ENCODE results near the gene TIAM1.
A peak's percentile ranks its signal among the peaks of the same experiment; 100 is the strongest.

TIAM1 gene

DNA sequence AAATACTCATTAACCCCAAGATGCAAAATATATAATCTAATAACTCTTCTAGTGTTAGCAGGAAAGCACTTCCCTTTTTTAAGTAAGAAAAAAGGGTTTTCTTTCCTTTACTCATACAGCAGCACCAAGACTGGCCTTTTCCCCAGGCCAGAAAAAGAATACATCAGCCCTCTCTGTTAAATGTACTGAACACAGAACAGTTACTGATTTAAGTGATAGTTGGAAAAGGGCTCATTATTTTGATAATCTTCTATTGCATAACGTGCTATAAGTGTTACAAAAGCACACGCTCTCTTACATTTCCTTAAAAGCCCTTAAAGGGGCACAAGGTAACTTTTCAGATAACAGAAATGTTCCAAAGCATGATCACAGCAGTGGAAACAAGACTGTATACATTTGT lies 142.9 kb downstream of the TIAM1 start:
- no peak for DNase-seq (ENCODE audit: low spot score)

DNA sequence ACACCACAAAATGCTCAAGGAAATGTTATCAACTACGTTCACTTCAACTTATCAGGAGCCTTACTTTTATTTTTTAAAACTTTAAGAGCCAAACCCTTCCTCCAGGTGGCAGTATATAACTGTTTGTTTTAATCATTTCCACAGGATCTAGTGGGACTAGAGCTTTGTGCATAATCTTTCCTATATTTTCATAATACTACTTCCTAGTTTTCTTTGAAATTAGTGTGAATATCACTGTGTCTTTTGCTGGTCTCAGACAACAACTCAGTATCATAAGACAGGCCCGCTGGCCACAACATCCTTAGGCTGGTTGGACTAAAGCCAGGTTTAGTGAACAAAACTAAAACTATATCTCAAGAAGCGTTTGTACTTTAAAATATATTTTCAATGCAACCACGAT lies 145.5 kb downstream of the TIAM1 start:
- DNase-seq (ENCODE audit: low spot score), result peak; percentile 18

DNA sequence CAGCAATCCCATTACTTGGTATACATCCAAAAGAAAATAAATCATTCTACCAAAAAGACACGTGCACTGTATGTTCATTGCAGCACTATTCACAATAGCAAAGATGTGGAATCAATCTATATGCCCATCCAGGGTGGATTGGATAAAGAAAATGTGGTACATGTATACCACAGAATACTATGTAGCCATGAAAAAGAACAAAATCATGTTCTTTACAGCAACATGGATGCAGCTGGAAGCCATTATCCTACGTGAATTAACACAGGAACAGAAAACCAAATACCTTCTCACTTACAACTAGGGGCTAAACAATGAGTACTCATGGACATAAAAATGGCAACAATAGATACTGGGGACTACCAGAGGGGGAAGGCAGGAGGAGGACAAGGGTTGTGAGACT lies 147.3 kb downstream of the TIAM1 start:
- no peak for DNase-seq (ENCODE audit: low spot score)

DNA sequence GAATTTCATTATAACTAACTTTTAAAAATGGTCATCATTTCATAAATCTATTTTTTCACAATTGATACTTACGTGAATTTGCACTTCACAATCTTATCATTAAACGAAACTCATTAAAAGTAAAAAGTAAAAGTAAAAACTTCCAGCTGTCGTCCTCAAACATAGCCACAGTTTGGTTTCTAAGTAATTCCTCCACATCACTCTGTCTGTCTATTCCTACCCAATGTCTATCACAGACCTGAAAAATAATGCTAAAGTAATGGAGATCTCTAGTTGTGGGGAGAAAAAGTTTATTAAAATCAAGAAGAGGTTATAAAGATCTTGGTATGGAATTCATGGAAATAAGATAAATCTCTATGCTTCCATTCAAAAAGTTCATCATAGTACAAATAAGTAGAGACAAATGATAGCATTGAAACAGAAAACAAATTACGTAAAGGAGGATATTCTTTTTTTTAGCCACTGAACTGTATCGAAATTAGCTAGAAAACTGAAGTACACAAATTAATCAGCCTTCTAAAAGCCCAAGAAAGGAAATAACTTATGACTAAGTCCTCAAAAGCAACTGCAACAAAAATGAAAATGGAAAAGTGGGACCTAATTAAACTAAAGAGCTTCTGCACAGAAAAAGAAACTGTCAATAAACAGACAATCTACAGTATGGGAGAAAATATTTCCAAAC lies 148.6 kb downstream of the TIAM1 start:
- no peak for DNase-seq (ENCODE audit: low spot score)

DNA sequence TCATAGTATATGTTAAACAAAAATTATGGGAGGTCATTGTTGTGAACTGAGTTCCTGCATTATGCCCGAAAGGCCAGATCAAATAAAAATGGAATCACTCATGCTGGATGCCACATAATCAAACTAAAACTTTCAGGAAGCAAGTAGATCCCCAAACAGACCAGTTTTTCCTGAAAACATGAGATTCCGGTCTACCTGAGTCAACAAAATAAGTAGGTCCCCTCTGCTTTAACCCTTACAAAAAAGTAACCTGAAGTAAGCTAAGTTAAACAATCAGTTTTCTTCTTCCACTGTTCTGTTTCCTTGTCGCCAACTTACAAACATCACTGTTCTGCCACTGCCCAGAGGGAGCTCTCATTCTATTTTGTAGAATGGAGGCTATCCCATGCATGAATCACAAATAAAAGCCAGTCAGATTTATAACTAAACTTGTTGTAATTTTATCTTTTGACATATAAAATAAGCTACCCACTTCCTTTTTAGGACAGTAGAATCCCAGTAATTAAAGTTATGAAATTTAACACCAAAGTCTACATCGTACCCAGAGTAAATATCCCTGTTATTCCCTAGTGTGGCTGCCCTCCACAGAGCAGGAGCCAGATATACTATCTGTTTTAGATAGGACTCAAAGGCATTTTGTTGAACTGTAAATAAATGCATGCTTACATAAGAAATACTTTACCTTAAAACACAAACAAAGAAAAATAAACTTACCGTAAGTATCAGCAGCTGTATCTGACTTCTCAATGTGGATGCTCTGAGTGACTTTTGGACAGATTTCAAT lies 149.4 kb downstream of the TIAM1 start:
- no peak for DNase-seq (ENCODE audit: low spot score)

DNA sequence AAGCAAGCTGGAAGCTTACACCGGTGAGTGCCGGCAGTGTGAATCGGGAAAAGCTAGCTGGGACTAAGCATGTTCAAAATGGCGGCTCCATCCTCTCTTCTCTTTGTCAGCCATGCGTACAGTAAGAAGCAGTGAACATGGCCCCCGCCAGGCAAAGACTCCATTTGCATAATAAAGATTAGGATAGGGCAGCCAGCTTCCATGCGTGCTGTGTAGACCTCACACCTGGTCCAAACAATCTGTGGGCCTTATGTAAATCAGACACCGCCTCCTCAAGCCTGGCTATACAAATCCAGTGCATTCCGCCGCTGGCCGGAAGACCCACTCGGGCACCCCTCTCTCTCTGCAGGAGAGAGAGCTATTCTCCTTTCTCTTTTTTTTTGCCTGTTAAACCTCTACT lies 150.3 kb downstream of the TIAM1 start:
- DNase-seq (ENCODE audit: low spot score), result no peak

DNA sequence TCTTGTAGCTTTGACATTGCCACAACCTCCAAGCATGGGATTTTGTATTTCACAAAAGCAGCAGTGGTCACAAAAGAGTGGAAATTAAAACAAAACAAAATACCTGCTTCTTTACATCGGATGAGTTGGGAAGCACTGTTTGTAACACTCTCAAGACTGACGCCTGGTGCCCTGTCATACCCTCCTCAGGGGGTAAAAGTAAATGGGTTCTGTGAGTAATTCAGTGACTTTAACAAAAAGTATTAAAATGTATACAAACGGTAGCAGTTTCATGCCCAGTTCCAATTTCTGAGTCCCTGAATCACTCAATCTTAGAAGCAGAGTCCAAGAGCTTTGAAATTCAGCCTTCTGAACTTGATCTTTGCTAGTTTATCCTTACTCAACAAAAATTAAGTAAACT lies 152.5 kb downstream of the TIAM1 start:
- no peak for DNase-seq (ENCODE audit: low spot score)

DNA sequence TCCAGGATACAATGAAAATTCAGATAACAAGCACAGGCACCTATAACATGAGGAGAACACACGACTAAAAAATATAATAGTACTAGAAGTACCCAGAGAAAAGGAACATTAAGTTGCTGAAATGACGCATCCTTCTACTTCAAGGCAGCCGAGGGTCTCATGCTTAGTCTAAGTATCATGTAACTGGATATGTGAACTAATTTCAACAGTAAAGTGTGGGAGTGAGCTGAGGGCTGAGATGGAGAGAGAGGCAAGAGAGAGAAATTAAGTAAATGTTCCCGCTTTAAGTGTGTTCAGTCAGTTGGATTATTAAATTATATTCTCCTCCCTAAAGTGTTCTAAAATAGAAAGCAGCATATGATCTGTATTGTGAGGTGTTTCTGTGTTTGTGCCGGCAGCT lies 153.5 kb downstream of the TIAM1 start:
- no peak for DNase-seq (ENCODE audit: low spot score)

DNA sequence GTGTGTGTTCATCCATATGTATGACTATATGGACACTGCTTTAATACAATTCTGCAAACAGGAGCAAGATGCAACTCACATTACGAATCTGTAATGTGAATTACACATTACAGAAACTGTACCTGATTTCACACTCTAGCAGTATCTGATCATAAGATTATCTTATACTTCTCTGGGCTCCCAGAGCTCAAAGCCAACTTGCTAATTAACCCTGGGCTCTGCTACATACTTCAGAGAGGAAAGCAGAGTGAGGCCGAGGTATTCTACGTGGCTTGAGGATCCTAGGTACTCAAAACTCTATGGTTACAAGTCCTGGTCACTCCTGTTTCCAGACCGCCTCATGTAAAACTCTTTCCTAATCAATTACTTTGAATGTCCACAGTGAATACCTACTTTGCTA lies 156.6 kb downstream of the TIAM1 start:
- no peak for DNase-seq (ENCODE audit: low spot score)

DNA sequence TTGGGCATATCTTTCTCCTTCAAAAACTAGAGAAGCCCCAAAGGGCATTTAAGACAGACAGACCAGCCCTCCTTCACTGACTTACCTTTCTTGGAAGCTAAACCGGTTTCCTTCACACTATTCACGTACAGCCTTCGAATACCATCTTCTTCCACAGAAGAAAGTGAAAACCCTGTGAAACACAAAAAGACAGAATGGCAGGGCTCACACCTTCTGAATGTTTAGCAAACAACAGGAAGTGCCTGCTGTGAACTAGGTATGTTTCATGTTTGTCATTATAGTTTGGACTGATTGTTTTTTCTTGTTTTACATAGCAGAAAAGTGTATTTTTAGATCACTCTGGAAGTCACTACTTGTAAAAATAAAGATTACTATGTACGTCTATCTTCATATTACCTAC lies 157.1 kb downstream of the TIAM1 start:
- DNase-seq (ENCODE audit: low spot score), result no peak

DNA sequence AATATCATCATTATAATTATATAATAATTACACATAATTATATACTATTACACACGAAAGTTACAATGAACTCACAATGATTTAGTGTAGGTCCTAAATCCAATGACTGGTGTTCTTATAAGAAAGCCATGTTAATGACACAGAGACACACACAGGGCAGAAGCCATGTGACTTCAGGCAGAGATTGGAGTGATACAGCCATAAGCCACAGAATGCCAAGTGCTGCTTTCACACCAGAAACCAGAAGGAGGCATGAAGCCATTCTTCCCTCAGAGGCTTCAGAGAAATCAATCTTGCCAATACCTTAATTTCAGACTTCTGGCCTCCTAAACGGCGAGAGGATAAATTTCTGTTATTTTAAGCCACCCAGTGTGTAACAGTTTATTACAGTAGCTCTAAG lies 158.4 kb downstream of the TIAM1 start:
- no peak for DNase-seq (ENCODE audit: low spot score)

DNA sequence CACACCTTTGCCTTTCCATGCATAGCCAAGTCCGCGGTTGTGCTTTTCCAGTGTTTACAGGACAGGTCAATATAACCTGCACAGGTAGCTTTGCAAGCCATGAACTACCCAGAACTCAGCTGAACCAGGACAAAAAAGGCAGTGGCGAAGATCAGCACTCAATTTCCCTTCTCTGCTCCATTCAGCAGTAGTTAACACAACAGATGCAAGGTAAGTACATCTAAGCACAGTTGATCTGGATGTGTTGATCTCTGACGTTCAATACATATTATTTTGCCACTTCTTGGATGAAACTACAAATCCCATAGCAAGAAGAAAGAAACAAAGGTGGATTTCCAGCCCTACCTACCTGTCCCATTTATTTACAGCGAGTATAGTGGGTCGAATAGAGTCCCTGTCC lies 159.2 kb downstream of the TIAM1 start:
- DNase-seq (ENCODE audit: low spot score), result no peak

DNA sequence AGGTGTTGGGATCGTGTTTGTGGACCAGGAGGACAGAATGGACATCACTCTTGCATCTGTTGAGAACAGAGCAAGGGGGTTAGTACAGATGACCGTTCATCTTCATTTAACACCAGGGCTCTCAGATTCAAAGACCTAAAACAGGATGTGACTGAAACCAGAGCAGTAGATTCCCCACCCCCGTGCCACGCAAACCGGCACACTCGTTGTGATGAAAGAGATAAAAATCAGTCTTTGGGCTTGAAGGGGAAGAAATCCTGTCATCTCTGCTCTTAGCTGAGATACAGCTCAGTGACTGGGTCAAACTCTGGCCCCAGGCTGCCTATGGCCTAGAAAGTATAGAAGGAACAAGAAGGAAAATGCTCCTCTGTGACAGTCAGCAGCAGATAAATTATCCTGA lies 159.6 kb downstream of the TIAM1 start:
- DNase-seq (ENCODE audit: low spot score), result no peak

DNA sequence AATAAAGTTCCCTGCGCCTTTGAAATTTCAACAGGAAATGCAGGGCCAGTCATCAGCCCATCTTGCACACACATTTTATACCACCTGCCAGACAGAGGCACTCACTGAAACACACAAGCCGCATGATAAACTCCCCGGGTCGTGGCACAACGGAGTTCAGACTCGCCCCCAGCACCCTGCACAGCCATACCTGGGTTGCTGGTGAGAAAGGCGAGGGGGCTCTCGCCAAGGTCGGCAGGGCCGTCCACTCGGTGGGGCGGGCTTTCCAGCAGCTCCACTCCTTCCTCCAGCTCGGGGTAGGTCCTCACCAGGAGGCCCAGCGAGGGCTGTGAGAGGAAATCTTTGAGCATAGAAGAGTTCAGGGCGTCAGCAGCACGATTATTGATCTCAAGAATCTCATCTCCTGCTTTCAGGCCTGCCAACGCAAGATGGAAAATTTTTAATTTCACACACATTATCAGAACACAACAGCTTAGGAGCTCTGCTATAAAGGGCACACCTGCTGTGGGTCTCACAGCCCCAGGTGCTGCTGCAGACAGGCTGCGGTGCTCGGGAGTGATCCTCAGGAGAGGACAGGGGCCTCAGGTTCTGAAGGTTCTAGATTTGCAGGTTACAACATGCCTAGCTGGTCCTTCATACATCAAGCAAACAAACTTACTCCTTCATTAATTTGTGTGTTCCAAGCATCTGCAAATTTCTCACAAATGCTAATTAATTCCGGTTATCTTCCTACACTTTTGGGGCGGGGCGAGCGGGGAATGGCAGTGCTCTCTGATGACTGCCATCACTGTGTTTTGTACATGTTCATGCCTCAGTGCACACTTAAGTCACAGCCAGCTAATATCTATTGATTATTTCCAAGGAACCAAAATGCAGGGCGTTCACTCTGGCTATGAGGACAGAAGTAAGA lies 161.6 kb downstream of the TIAM1 start:
- DNase-seq (ENCODE audit: low spot score), result no peak

DNA sequence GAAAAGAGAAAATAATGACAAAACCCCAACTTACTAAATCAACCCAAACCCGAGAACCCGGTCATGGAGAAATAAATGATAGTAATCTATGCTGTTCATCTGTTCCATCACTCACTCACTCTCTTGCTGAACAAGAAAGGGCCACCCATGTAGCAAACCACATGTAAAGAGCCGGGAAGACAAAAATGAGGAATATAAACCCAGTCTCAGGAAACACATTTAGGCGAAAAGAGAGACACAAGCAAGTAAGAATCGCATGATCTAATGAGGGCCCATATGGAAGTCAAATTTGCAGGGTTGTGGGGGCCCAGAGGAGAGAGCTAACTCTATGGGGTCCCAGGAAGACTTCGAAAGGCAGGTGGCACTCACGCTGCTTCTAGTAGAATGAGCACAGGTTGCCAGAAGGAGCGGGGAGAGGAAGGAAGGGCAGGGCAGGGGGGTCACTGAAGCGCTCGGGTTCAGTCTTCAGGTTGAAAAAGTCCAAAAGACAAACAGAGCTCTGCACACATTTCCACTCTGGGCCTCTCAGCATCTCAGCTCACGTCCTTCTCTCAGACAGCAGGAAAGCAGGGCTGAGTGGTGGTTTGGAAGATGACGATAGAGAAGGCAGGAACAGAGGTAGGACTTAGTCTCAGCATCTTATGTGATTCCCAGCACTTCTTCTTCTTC lies 162.8 kb downstream of the TIAM1 start:
- no peak for DNase-seq (ENCODE audit: low spot score)

DNA sequence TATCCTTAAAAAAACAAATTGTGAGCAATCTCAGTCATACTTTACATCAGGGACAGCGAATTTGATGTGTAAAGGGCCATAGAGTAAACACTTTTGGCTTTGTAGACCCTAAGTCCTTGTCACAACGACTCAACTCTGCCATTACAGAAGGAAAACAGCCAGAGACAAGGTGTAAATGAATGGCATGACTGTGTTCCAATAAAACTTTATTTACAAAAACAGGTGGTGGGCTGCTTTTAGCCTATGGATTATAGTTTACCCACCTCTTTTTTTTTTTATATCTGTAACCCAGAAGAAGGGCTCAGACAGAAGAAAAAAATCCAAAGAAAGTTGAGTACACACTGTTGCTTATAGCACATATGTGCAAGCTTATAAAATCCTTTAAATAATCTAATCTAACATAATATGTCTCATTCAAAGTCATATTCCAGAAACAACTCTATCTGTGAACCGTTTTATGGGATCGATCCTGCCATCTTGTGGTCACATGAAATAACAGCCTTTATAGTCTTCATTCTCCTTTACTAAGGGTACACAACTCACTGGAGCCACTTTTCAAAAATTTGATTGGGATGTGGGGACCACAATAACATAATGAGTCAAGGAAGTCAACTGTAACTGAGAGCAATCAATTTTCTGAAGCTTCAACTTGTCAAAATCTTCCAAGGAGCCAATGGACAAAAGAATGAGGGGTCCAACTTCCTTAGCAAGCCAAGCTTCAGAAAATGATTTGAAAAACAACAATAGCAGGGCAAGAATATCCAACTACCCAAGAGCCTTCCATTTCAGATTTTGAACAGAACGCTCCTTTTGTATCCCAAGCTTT lies 163.6 kb downstream of the TIAM1 start:
- no peak for DNase-seq (ENCODE audit: low spot score)

DNA sequence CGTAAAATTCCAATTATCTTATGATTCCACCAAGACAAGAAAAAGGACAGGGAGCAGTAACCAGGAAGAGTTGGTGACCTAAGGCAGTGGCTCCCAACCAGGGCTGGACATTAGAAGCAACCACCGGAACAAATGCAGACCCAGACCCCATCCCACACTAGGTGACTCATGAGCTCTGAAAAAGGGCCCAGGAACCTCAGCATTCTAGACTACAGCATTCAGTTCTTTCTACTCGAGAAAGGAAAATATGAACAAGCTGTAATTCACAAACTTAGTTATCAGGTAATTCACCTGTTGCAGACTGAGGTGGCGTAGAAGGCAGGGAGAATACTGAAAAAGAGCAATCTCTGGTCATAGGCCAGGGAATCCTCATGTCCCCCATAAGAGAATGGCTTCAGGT lies 167.3 kb downstream of the TIAM1 start:
- DNase-seq (ENCODE audit: low spot score), result no peak

DNA sequence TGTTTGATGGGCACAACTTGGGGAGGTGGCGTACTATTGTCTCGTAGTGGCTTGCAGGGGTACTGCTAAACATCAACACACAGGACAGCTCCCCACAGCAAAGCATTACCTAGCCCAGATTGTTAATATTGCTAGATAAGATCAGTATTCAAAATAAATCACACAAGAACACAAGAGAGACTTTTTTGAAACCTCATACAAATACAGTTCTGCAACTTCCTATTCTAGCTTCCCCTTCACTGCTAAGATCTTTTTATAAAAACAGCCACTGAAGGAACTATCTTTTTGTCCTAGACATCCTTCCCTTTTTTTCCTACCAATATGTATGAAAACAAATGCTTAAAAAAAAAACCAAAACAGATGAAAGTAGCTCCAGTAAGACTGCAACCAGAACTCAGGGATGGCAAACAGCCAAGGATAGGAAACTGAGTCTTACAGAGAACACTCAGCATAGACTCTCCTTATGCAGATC lies 167.9 kb downstream of the TIAM1 start:
- DNase-seq (ENCODE audit: low spot score), result no peak

DNA sequence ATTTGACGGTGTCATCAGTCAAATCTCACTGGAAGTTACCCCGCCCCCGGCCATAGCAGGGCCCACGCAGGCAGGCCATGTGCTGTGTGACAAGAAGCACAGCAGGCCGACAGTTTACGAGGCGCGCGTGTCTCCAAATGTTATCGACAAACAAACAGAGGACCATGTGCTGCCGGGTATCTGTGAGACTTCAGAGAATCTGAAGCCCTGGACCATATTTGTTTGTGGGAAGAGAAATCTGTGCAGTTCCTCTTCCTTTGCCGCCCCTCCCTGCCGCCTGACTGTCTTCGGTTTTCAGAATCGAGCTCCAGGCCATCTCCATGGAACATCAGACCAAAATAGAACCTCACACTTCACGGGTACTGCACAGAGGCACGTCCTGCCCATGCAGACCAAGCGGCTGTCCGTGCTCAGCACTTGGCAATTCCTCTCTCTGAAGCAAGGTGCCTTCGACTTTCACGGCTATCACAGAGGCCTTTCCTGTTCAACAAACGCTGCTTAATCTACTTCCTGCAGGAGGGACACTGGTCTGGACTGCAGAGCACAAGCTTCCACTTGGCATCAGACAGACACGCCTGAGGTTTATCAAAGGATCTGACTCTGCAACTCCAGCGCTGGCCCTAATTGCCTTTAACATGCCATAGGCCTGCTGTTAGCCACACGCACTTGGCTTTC lies 170.0 kb downstream of the TIAM1 start:
- no peak for DNase-seq (ENCODE audit: low spot score)

DNA sequence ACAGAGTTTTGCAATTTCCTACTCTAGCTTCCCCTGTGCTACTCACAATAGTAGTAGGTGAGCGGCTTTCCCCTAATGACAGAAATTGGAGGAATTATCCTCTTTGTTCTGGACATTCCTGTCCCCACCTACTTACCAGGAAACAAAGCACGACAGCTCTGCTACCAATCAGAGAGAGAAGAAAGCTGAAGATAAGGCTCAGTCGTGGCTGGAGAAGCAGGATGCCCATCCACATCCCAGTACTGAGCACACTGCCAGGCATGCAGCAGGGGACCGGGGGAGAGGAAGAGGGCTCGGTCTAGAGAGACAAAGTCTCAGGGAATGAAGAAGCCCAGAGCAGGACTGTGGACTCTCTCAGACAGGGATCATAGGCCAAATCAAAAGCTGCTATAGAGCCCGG lies 171.7 kb downstream of the TIAM1 start:
- no peak for DNase-seq (ENCODE audit: low spot score)

Measured in hematopoietic multipotent progenitor cell treated with erythropoietin and hydrocortisone succinate and interleukin-3 and kit ligand, for 17 days (in vitro differentiated cells).